AG09319 (cell line): ENCODE data around the gene SPRY2.

Source experiments
- DNase-seq: peaks from one replicate; pipeline ENCODE4 v3.0.0-alpha.2; 2010; ENCODE audit warnings: low read depth; ENCODE audit errors: extremely low read depth
- TF ChIP-seq, protein P1 (sequence below): IDR thresholded peaks from 2 replicates; pipeline ENCODE4 v1.5.1; 2011; ENCODE audit warnings: low read depth, mild to moderate bottlenecking, inconsistent platforms, low read length, moderate library complexity

Gene SPRY2

DNA sequence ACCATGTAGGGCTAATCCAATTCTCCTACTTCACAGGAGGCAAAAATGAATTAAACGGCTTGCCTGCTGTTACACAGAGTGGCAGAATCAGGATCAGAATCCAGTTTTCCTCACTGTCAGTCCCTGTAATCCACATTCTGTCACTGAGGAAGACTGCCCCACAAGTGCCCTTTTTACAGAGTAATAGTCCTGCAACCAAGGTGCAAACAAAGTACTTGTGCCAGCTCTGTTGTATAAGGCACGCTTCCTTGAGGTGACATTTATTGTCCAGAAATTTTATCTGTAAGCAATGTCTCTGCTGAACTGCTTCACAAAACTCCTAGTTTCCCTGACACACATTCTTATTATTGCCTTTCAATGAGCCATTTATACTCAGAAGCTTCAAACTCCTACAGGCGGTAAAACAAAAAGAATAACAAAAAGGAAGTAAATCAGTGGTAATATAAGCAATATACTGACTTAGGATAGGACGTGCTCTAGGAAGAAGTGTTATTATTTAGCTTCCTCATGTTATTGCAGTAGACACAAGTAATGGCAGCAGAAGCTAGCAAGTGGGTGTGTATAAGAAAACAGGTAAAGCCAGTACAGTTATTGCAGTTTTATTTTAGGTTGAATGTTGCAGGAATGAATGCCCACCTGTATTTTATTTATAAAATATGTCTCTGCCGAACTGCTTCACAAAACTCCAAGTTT is 28.8 kb downstream of the SPRY2 start:
- no peak for DNase-seq
- TF ChIP-seq, protein P1, sequence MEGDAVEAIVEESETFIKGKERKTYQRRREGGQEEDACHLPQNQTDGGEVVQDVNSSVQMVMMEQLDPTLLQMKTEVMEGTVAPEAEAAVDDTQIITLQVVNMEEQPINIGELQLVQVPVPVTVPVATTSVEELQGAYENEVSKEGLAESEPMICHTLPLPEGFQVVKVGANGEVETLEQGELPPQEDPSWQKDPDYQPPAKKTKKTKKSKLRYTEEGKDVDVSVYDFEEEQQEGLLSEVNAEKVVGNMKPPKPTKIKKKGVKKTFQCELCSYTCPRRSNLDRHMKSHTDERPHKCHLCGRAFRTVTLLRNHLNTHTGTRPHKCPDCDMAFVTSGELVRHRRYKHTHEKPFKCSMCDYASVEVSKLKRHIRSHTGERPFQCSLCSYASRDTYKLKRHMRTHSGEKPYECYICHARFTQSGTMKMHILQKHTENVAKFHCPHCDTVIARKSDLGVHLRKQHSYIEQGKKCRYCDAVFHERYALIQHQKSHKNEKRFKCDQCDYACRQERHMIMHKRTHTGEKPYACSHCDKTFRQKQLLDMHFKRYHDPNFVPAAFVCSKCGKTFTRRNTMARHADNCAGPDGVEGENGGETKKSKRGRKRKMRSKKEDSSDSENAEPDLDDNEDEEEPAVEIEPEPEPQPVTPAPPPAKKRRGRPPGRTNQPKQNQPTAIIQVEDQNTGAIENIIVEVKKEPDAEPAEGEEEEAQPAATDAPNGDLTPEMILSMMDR = no peak

DNA sequence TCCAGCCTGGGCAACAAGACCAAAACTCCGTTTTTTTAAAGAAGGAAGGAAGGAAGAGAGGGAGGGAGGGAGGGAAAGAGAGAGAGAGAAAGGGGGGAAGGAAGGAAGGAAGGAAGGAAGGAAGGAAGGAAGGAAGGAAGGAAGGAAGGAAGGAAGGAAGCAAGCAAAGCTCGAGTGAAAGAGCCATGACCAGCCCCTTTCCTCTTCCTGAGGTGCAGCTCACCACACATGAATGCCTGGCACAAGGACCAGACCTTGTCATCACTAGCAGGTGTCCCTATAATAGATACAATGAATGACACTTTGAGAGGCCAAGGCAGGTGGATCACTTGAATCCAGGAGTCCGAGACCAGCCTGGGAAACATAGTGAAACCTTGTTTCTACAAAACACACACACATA is 31.0 kb downstream of the SPRY2 start:
- TF ChIP-seq, protein P1 = no peak

DNA sequence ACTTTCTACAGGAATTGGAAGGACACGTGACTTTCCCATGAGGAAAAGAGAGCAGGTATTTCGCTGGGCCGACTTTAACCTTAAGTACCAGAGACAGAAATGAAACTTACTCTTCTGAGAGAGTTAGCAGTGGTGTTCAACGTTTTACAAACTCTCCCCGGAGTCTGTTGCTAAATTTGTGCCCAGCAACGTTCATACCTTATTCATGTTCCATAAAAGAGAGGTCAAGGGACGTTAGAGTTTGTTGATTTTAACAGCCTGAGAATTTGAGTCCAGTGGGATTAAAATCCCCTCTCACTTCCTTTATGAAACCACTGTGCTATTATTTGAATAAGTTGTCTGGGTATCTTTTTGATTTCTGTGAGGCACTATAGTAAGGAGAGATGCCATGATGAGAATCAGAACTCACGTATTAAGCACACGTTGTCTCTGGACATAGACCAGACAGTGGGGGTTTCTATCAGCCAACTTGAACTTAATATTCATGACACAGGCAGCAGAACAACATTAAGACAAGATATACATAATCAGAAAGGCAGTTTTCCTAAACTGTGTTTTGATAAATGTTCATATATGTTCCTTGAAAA is 33.4 kb downstream of the SPRY2 start:
- no peak for DNase-seq
- TF ChIP-seq, protein P1 = no peak

More for the DNA sequence above, 31.0 kb downstream of the SPRY2 start:
- no peak for DNase-seq

DNA sequence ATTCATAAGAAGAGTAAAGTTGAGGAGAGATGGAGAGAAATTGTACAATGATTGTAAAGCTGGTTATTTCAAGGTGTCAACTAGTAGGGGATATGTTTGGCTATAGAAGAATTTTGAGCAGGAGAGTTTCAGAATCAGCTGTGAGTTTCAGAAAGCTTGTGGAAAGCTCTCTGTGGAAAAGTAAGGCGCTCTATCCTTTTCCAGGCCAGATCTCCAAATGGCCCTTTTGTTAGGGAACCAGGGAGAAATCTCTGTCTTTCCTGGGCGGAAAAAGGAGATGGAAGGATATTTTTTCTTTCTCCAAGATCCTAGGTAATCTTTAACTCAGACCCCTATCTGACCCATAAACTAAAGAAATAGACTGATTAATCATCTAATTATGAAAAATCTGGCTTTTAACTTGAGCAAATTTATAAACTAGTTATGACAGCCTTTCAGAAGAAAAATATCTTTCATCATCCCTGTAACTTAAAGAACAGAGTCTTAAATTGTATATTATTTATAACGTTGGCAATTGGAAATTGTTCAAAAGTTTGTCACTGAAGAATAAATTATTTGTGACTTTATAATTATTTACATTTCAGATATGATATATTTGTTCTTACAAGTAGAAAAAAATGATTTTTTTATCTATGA is 34.5 kb downstream of the SPRY2 start:
- DNase-seq = no peak
- TF ChIP-seq, protein P1 = no peak

DNA sequence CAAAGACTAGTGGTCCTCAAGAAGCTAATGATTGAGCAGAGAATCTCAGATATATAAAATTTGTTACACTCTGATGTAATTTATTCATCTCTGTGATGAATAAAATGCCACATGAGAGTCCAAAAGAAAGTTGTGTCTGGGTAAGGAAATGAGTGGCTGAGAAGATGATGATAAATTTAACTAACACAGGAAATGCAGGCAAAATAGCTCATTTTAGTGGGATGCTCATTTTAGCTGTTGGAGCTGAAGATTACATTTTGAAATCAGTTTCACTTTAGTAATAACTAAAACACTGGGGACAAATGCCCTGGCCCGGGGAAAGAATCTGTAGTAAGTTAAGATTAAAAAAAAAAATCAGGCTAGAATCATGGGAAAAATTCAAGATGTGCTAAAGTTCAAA is 35.2 kb downstream of the SPRY2 start:
- TF ChIP-seq, protein P1 = no peak
- DNase-seq = no peak

DNA sequence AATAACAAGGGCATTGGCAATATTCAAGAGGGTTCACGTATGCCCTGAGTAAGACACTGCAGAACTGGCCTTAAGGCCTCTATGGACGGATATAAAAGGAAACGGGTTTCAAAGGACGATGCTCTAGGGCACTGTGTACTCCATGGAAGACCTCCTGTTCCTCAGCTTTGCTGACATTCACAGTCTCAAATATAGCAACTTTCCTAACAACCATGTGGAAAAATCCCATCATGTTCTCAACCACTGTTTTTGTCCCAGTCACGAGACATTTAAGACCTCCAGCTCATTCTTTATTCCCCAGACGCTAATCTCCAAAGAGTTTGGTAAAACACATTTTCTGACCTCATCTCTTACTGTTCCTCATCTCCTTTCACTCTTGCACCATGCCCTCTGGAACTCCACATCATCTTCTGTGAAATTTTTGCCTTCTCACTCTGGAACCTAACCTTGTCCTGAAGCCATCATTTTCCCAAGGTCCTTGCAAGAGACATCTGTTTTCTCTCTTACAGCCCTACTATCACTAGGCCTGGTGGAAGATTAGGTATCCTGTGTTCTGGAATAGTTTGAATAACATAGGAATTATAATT is 37.6 kb downstream of the SPRY2 start:
- no peak for DNase-seq
- TF ChIP-seq, protein P1 = no peak

DNA sequence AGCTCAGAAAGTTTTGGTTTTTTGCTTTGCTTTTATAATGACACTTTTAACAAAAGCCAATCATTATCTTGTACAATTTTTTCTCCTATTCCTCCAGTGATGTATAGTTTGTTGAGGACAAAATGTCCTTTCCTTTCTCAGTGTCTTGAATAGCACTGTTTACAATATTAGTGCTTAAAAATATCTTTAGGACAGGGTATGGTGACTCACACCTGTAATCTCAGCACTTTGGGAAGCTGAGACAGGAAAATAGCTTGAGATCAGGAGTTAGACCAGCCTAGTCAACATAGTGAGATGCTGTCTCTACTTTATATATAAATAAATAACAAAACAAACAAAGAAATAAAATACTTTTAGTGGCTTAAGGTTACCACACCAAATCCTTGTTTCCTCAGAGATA is 41.9 kb downstream of the SPRY2 start:
- no peak for DNase-seq
- TF ChIP-seq, protein P1 = no peak
